ENCODE results near the gene ST3GAL4. TPM values are rescaled to one million over a fixed set of nuclear protein-coding genes. Genes with fewer than 3 reads are reported as not detected.

The ST3GAL4 gene
- total RNA-seq, 1 donor = 13.8 TPM

DNA sequence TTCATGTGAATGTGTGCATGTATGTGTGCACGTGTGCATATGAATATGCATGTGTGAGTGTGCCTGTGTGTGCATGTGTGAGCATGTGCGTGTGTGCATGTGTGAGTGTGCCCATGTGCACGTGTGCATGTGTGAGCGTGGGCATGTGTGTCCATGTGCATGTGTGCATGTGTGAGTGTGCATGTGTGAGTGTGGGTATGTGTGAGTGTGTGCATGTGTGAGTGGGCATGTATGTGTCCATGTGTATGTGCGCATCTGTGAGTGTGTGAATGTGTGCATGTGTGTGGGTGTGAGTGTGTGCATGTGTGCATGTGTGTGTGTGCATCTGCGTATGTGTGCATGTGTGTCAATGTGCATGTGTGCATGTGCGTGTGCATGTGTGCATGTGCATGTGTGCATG is 94.7 kb downstream of the ST3GAL4 start:
- Histone ChIP-seq H3K4me2 (ENCODE audit: insufficient read depth, low read length) (no peak overlapping the region), H3K4me1 (ENCODE audit: insufficient read depth, low read length) (no peaks in the 10 kb centered on the region), H3K36me3 (ENCODE audit: insufficient read depth, low read length) (no peaks in the 10 kb centered on the region), H3K4me3 (ENCODE audit: insufficient read depth, low read length) (no peak overlapping the region), H3K27me3 (ENCODE audit: insufficient read depth, low read length) (no peaks in the 10 kb centered on the region), H3K79me2 (ENCODE audit: insufficient read depth, low read length) (no peaks in the 10 kb centered on the region), H3K27ac (ENCODE audit: low read depth, low read length) (no peak overlapping the region), H3K9me3 (ENCODE audit: low read depth, low read length) (no peaks in the 10 kb centered on the region), H2AFZ (ENCODE audit: low read length) (no peak overlapping the region), H4K20me1 (ENCODE audit: insufficient read depth, low read length) (peaks cover 5% of the 10 kb centered on the region)
- no peak for DNase-seq (ENCODE audit: insufficient read length, low spot score, missing footprints)
- TF ChIP-seq CTCF (IDR thresholded peaks at IDR 0.05; ENCODE audit: extremely low read depth, low read depth, low read length) = no peak

DNA sequence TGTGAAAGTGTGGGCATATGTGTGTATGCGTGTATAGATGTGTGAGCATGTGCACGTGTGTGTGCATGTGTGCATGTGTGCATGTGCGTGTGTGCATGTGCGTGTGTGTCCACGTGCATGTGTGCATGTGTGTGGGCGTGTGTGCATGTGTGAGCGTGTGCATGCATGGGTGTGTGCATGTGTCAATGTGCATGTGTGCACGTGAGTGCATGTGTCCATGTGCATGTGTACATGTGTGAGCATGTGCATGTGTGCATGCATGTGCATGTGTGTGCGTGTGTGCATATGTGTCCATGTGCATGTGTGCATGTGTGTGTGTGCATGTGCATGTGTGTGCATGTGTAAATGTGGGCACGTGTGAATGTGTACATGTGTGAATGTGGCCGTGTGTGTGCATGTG is 95.3 kb downstream of the ST3GAL4 start:
- Histone ChIP-seq H3K4me2 (ENCODE audit: insufficient read depth, low read length) (no peak overlapping the region), H3K4me3 (ENCODE audit: insufficient read depth, low read length) (no peak overlapping the region), H3K9me3 (ENCODE audit: low read depth, low read length) (no peaks in the 10 kb centered on the region), H3K27ac (ENCODE audit: low read depth, low read length) (no peak overlapping the region), H3K27me3 (ENCODE audit: insufficient read depth, low read length) (no peaks in the 10 kb centered on the region), H4K20me1 (ENCODE audit: insufficient read depth, low read length) (peaks cover 5% of the 10 kb centered on the region), H3K4me1 (ENCODE audit: insufficient read depth, low read length) (no peaks in the 10 kb centered on the region), H3K36me3 (ENCODE audit: insufficient read depth, low read length) (no peaks in the 10 kb centered on the region), H3K79me2 (ENCODE audit: insufficient read depth, low read length) (no peaks in the 10 kb centered on the region), H2AFZ (ENCODE audit: low read length) (no peak overlapping the region)
- no peak for DNase-seq (ENCODE audit: insufficient read length, low spot score, missing footprints)
- TF ChIP-seq CTCF (IDR thresholded peaks at IDR 0.05; ENCODE audit: extremely low read depth, low read depth, low read length) = no peak

GRCh38 chr11:126451211-126451802 is 95.8 kb downstream of the ST3GAL4 start:
- TF ChIP-seq CTCF (IDR thresholded peaks at IDR 0.05; ENCODE audit: extremely low read depth, low read depth, low read length) = no peak
- peaks cover 5% of the 10 kb centered on the region for H4K20me1 ChIP-seq (ENCODE audit: insufficient read depth, low read length)
- H3K4me2 ChIP-seq (ENCODE audit: insufficient read depth, low read length) = no peak overlapping the region
- no peaks in the 10 kb centered on the region for H3K9me3 ChIP-seq (ENCODE audit: low read depth, low read length)
- no peaks in the 10 kb centered on the region for H3K27me3 ChIP-seq (ENCODE audit: insufficient read depth, low read length)
- H3K4me1 ChIP-seq (ENCODE audit: insufficient read depth, low read length) = no peaks in the 10 kb centered on the region
- H2AFZ ChIP-seq (ENCODE audit: low read length) = no peak overlapping the region
- H3K36me3 ChIP-seq (ENCODE audit: insufficient read depth, low read length) = no peaks in the 10 kb centered on the region
- H3K4me3 ChIP-seq (ENCODE audit: insufficient read depth, low read length) = no peak overlapping the region
- no peak for DNase-seq (ENCODE audit: insufficient read length, low spot score, missing footprints)
- no peak overlapping the region for H3K27ac ChIP-seq (ENCODE audit: low read depth, low read length)
- H3K79me2 ChIP-seq (ENCODE audit: insufficient read depth, low read length) = no peaks in the 10 kb centered on the region

DNA sequence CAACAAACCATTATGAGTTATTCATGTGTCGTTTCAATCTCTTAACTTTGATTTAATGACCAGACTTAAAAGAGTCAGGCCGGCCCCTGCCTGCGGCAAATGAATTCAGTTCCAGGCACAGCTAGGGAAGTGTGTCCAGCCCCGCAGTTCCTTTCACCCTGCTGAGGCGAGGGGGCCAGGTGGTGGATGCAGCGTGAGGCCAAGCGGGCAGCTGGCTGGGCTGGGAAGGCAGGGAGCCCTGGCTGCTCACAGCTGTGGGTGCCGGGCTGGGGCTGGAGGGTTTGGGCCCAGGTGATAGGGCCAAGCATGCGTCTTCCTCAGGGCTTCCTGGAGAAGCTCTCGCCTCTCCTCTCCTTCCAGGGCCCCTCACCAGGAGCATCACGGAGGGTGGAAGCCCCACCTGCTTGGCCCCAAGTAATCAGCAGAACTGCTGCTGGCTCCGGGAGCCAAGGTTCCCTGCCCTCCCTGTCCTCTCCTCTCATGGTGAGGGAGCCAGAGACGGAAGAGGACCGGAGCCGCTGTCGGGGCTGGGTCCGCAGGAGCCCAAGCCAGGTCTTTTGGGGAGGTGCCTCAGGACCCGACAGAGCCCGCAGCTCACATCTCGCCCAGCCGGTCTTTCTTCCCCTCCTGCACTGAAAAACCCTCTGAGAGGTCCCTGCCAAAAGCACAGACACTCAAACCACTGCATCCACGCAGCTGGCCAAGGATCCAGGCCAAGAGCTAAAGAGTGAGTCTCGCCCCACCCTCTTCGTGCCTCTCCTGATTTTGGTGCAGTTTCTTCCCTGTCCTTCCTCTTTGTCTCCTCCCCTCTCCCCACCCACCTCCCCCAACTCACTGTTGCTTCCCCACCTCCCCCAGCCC is 97.0 kb downstream of the ST3GAL4 start:
- no peak for DNase-seq (ENCODE audit: insufficient read length, low spot score, missing footprints)
- no peaks in the 10 kb centered on the region for H3K79me2 ChIP-seq (ENCODE audit: insufficient read depth, low read length)
- no peak overlapping the region for H3K27ac ChIP-seq (ENCODE audit: low read depth, low read length)
- H4K20me1 ChIP-seq (ENCODE audit: insufficient read depth, low read length) = peaks cover 5% of the 10 kb centered on the region
- TF ChIP-seq CTCF (IDR thresholded peaks at IDR 0.05; ENCODE audit: extremely low read depth, low read depth, low read length) = no peak
- H3K9me3 ChIP-seq (ENCODE audit: low read depth, low read length) = no peaks in the 10 kb centered on the region
- H3K4me1 ChIP-seq (ENCODE audit: insufficient read depth, low read length) = no peaks in the 10 kb centered on the region
- no peak overlapping the region for H3K4me2 ChIP-seq (ENCODE audit: insufficient read depth, low read length)
- no peak overlapping the region for H2AFZ ChIP-seq (ENCODE audit: low read length)
- H3K4me3 ChIP-seq (ENCODE audit: insufficient read depth, low read length) = no peak overlapping the region
- no peaks in the 10 kb centered on the region for H3K36me3 ChIP-seq (ENCODE audit: insufficient read depth, low read length)
- no peaks in the 10 kb centered on the region for H3K27me3 ChIP-seq (ENCODE audit: insufficient read depth, low read length)
